Muscle of leg (tissue), 11 donors: ENCODE results near the gene CTRL. TPM values are rescaled to one million over a fixed set of nuclear protein-coding genes. Genes with fewer than 3 reads are reported as not detected.
"Not testable (repeated sequence)": the region's sequence is repeated elsewhere in the genome, so short reads cannot be mapped to it uniquely, and the experiment has no call there.

Source experiments
- DNase-seq: peaks from one replicate; pipeline ENCODE4 v3.0.0; 2013
- H3K27ac ChIP-seq: one replicate; pipeline ENCODE4 v1.5.1; 2013; ENCODE audit warnings: mild to moderate bottlenecking, low read length, control low read depth
- H3K27me3 ChIP-seq: one replicate; pipeline ENCODE4 v1.6.1; 2013; ENCODE audit warnings: low read length; ENCODE audit not compliant: control insufficient read depth, insufficient read depth
- H3K36me3 ChIP-seq: one replicate; pipeline ENCODE4 v1.6.1; 2013; ENCODE audit warnings: low read length; ENCODE audit not compliant: control insufficient read depth, insufficient read depth
- H3K4me1 ChIP-seq: one replicate; pipeline ENCODE4 v1.6.1; 2013; ENCODE audit warnings: low read length; ENCODE audit not compliant: control insufficient read depth, insufficient read depth
- H3K4me3 ChIP-seq: one replicate; pipeline ENCODE4 v1.5.1; 2013; ENCODE audit warnings: low read length, control low read depth
- H3K9me3 ChIP-seq: replicated peaks from 2 replicates; pipeline ENCODE4 v1.6.1; 2013; ENCODE audit warnings: low read depth, low read length; ENCODE audit not compliant: control insufficient read depth
- WGBS: methylation state at CpG from one replicate; pipeline ENCODE4 v1.1.5; 2013; ENCODE audit warnings: missing lambda C conversion rate; ENCODE audit not compliant: insufficient coverage; 5-methylcytosine and 5-hydroxymethylcytosine counted together
- polyA plus RNA-seq, 8 donors: library from polyadenylated mRNA; unstranded; fragments of 120-200 nt; gene quantifications; one replicate each; pipeline versions ENCODE4 v1.2.1 to v1.2.3, GENCODE V29; 2013; ENCODE audit warnings: inconsistent platforms in 1 of 8, low replicate concordance in 1 of 8; ENCODE audit not compliant: insufficient read length in 8 of 8, insufficient read depth in 1 of 8
- total RNA-seq: library from RNA; stranded (reverse); fragments of 120-200 nt; gene quantifications from one replicate; pipeline ENCODE4 v1.2.4, GENCODE V29; 2013

Gene CTRL
- total and polyA plus RNA-seq, 9 donors: 0.66 to 5.2 (median 3.6) TPM

DNA sequence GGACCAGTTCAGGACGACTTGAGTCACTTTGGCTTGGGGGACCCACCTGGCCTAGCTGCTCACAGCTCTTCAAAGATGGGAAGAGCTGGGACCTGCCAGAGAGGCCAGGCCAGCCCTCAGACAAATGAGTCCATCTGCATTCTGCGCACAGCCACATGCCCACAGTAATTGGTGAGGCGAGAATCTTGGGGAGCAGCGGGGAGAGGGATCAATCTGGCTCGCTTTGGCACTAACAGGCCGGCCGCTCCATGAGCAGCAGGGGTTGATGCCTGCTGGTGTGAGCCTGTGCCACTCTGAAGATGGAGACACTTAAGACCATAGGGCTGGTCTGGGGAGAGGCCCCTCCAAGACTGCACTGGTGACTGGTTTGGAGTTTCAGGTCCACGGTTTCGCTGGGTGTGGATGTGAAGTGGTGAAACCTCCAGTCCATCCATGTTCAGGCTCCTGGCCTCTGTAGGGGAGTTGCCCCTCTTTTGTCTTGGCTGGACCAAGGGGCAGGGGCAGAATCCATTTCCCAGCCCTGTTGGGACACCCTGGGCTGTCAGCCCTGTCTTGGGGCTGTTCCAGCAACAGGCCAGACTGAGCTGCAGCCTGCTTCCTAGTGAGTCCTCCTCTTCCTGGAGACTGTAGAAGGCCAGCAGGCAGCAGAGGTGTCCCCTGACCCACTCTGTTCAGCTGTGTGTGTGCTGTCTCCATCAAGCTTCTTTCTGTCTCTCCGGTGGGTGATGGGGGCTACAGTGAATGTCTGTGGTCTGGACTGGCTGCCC lies 7.3 kb downstream of the CTRL start:
- H3K4me1 ChIP-seq: peaks cover 46% of the 10 kb centered on the region
- WGBS: 83% methylated on average over 7 of the region's 10 CpGs

DNA sequence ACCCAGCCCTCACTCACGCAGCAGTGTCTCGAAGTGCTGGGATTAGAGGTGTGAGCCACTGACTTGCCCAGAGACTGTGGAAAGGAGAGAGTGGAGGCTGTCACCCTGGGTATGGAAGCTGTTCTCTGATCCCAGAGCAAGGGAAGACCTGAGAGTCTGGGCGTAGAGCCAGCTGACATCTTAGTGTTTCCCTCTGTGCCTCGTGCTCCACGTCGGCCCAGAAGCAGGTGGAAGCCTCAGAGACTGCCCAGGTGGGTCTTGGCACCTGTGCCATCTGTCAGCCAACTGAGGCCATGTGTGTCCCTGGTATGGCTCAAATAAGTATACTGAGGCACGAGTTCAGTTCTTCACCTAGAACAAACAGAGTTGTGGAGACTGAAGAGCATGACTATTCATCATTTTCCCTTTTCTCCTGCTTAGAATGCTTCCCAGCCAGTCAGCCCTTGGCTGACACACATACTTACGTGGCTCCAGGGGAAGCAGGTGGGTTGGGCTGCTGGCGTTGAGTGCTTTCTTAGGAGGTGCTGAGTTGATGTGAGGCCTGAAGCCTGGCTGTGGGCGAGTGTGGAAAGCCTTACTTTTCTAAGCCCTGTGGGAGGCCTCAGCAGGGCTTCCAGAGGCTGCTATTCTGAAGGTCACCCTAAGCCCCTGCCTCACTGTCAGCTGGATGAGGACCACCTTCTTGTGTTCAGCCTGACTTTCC lies 8.1 kb downstream of the CTRL start:
- peak; percentile 71 for DNase-seq
- Histone ChIP-seq H3K27ac (peak overlapping the region; percentile 51), H3K4me3 (no peak overlapping the region), H3K36me3 (peaks cover 70% of the 10 kb centered on the region), H3K27me3 (no peaks in the 10 kb centered on the region), H3K4me1 (peaks cover 53% of the 10 kb centered on the region), H3K9me3 (no peaks in the 10 kb centered on the region)
- 32% methylated on average over 6 of the region's 10 CpGs for WGBS

More for the DNA sequence above, 7.3 kb downstream of the CTRL start:
- H3K4me3 ChIP-seq: no peak overlapping the region
- peaks cover 70% of the 10 kb centered on the region for H3K36me3 ChIP-seq
- H3K27me3 ChIP-seq: no peaks in the 10 kb centered on the region
- no peak overlapping the region for H3K27ac ChIP-seq
- peak; percentile 11 for DNase-seq
- no peaks in the 10 kb centered on the region for H3K9me3 ChIP-seq

DNA sequence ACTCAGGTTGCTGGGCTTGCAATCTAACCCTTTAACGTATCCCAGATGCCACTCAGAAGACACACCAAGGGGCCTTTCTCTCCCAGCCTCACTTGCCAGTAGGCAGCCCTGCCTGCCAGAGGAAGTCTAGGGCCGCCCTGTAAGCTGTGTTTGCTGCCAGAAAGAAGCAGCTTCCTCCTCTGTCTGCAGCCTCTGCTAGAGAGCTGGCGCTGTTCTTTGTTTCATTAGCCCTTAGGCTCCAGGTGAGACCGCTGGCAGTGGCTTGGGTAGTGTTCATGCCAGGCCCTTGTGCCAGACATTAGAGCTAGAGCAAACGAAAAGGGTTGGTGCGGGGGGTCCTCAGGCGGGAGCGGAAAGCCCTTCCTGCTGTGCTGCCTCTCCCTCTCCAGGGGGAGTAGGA lies 8.9 kb downstream of the CTRL start:
- H3K4me3 ChIP-seq: no peak overlapping the region
- peak; percentile 33 for DNase-seq
- no peaks in the 10 kb centered on the region for H3K27me3 ChIP-seq
- H3K36me3 ChIP-seq: peaks cover 66% of the 10 kb centered on the region
- WGBS: 73% methylated on average over 7 of the region's 8 CpGs
- H3K9me3 ChIP-seq: no peaks in the 10 kb centered on the region
- peaks cover 55% of the 10 kb centered on the region for H3K4me1 ChIP-seq
- no peak overlapping the region for H3K27ac ChIP-seq

GRCh38 chr16:67922221-67922620 lies 9.4 kb downstream of the CTRL start:
- H3K9me3 ChIP-seq: no peaks in the 10 kb centered on the region
- WGBS: 79% methylated on average over 3 of the region's 5 CpGs
- DNase-seq: peak; percentile 22
- H3K4me3 ChIP-seq: no peak overlapping the region
- no peaks in the 10 kb centered on the region for H3K27me3 ChIP-seq
- peaks cover 60% of the 10 kb centered on the region for H3K4me1 ChIP-seq
- no peak overlapping the region for H3K27ac ChIP-seq
- H3K36me3 ChIP-seq: peaks cover 64% of the 10 kb centered on the region

DNA sequence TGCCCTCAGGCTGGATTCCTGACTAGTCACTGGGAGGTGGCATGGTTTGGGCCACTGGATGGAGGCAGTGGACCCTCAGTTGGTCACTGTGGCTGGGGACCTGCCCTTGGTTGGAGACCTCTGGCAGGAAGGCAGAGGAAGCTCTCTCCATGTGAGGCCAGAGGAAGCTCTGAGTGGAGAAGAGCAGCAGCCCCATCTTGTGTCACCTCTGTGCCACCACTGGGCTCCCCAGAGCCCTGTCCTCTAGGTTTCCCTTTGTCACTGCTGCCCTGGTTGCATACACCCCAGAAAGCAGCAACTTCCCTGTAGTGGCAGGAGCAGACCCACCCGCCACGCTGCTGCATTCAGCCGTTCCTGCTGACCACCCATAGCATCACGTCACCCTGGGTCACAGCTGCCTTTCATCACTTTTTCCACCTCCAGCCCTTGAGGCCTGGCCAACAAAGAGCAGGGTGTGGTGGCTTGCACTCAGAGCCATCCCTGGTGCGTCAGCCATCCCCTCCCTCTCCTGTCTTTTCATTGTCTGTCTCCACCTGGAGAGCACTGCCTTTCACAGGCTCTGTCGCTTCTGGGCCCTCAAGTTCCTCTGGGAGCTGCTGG lies 11.9 kb downstream of the CTRL start:
- peaks cover 72% of the 10 kb centered on the region for H3K4me1 ChIP-seq
- H3K27me3 ChIP-seq: no peaks in the 10 kb centered on the region
- H3K27ac ChIP-seq: no peak overlapping the region
- H3K9me3 ChIP-seq: no peaks in the 10 kb centered on the region
- 87% methylated on average over 4 of the region's 6 CpGs for WGBS
- peaks cover 65% of the 10 kb centered on the region for H3K36me3 ChIP-seq
- no peak overlapping the region for H3K4me3 ChIP-seq
- peak; percentile 52 for DNase-seq

GRCh38 chr16:67917852-67918236 lies 13.8 kb downstream of the CTRL start:
- Histone ChIP-seq H3K9me3 (no peaks in the 10 kb centered on the region), H3K27ac (peak overlapping the region; percentile 78), H3K4me1 (peaks cover 53% of the 10 kb centered on the region), H3K27me3 (no peaks in the 10 kb centered on the region), H3K4me3 (no peak overlapping the region), H3K36me3 (peaks cover 52% of the 10 kb centered on the region)
- no peak for DNase-seq
- WGBS: 88% methylated on average over 4 of the region's 4 CpGs

GRCh38 chr16:67917140-67917851 lies 14.4 kb downstream of the CTRL start:
- Histone ChIP-seq H3K36me3 (peaks cover 50% of the 10 kb centered on the region), H3K27ac (peak overlapping the region; percentile 78), H3K4me1 (peaks cover 50% of the 10 kb centered on the region), H3K4me3 (no peak overlapping the region), H3K9me3 (no peaks in the 10 kb centered on the region), H3K27me3 (no peaks in the 10 kb centered on the region)
- WGBS: 59% methylated on average over 4 of the region's 6 CpGs
- peak; percentile 83 for DNase-seq

- Histone ChIP-seq H3K4me3 (no peak overlapping the region), H3K27ac (no peak overlapping the region), H3K27me3 (no peaks in the 10 kb centered on the region), H3K36me3 (peaks cover 55% of the 10 kb centered on the region), H3K4me1 (peaks cover 47% of the 10 kb centered on the region), H3K9me3 (no peaks in the 10 kb centered on the region)
- WGBS: 94% methylated on average over 4 of the region's 7 CpGs
- no peak for DNase-seq
These were observed 15.6 kb downstream of the CTRL start for GRCh38 chr16:67915831-67916723.

DNA sequence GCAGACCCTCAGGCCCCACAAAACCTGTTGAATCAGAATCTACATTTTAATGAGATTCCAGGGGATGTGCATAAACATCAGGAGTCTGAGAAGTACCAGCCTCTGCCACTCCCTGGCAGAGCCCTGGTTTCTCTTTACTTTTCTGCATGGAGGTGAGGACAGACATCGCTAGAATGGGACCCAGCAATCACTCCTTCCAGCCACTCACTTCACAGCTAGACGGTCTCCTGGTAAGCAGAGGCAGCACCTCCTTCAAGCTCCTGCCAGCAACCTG lies 16.2 kb downstream of the CTRL start:
- peaks cover 58% of the 10 kb centered on the region for H3K36me3 ChIP-seq
- DNase-seq, H3K4me3 ChIP-seq, H3K27ac ChIP-seq, H3K27me3 ChIP-seq, H3K9me3 ChIP-seq: not testable (repeated sequence)
- H3K4me1 ChIP-seq: peaks cover 53% of the 10 kb centered on the region
- no CpG with 5 or more reads among the region's 2 CpGs for WGBS
